Thymus (tissue), 11 donors: ENCODE measurements around the gene OTX2. TPM values are rescaled to one million over a fixed set of nuclear protein-coding genes. Genes with fewer than 3 reads are reported as not detected.

Source experiments
- DNase-seq, 9 donors: peaks; one replicate each; pipeline ENCODE4 v3.0.0-alpha.2; 2013; ENCODE audit warnings: low spot score in 9 of 9, low read depth in 6 of 9, missing footprints in 1 of 9
- H3K27ac ChIP-seq, 2 donors: one replicate each; pipeline ENCODE4 v1.5.1; 2013; ENCODE audit warnings: control low read depth in 1 of 2, low read depth in 1 of 2, low read length in 1 of 2, mild to moderate bottlenecking in 1 of 2, moderate library complexity in 1 of 2
- H3K27me3 ChIP-seq, 2 donors: one replicate each; pipeline ENCODE4 v1.5.1; 2013; ENCODE audit warnings: low read length in 1 of 2; ENCODE audit not compliant: control insufficient read depth in 2 of 2, insufficient read depth in 1 of 2
- H3K36me3 ChIP-seq, 2 donors: one replicate each; pipeline ENCODE4 v1.5.1; 2013; ENCODE audit warnings: low read length in 1 of 2, mild to moderate bottlenecking in 1 of 2, moderate library complexity in 1 of 2; ENCODE audit not compliant: control insufficient read depth in 2 of 2, insufficient read depth in 2 of 2
- H3K4me1 ChIP-seq, 2 donors: one replicate each; pipeline ENCODE4 v1.5.1; 2013; ENCODE audit warnings: low read length in 2 of 2; ENCODE audit not compliant: control insufficient read depth in 2 of 2, insufficient read depth in 2 of 2
- H3K4me3 ChIP-seq, 2 donors: one replicate each; pipeline ENCODE4 v1.5.1; 2013; ENCODE audit warnings: low read length in 2 of 2, control low read depth in 1 of 2, mild to moderate bottlenecking in 1 of 2
- H3K9me3 ChIP-seq, 2 donors: one replicate each; pipeline ENCODE4 v1.5.1; 2013; ENCODE audit warnings: low read length in 1 of 2, mild to moderate bottlenecking in 1 of 2; ENCODE audit not compliant: control insufficient read depth in 2 of 2, insufficient read depth in 1 of 2
- WGBS: extraction: QIAGEN DNeasy Blood & Tissue Kit; methylation state at CpG from one replicate; pipeline ENCODE4 v1.1.7; 2013; 5-methylcytosine and 5-hydroxymethylcytosine counted together
- polyA plus RNA-seq: library from polyadenylated mRNA; stranded (reverse); fragments of 200-250 nt; gene quantifications from one replicate; pipeline ENCODE4 v1.2.3, GENCODE V29; 2013
- total RNA-seq: library from RNA; stranded (reverse); fragments of 120-200 nt; gene quantifications from one replicate; pipeline ENCODE4 v1.2.4, GENCODE V29; 2013
- donor health status: healthy.

OTX2 gene
- total and polyA plus RNA-seq, 2 donors: 0.11 to 0.14 TPM

GRCh38 chr14:56753396-56753795, 56.9 kb downstream of the OTX2 start:
- no peak overlapping the region for H3K4me3 ChIP-seq
- DNase-seq: no peak
- WGBS: 91% methylated on average over 3 of the region's 3 CpGs
- H3K27me3 ChIP-seq: no peaks in the 10 kb centered on the region
- no peak overlapping the region for H3K27ac ChIP-seq
- H3K4me1 ChIP-seq: no peaks in the 10 kb centered on the region
- no peaks in the 10 kb centered on the region for H3K9me3 ChIP-seq
- H3K36me3 ChIP-seq: no peaks in the 10 kb centered on the region

GRCh38 chr14:56752428-56752827, 57.9 kb downstream of the OTX2 start:
- WGBS: 93% methylated on average over 7 of the region's 7 CpGs
- no peak for DNase-seq
- no peaks in the 10 kb centered on the region for H3K27me3 ChIP-seq
- no peaks in the 10 kb centered on the region for H3K36me3 ChIP-seq
- H3K4me3 ChIP-seq: no peak overlapping the region
- H3K27ac ChIP-seq: no peak overlapping the region
- H3K4me1 ChIP-seq: no peaks in the 10 kb centered on the region
- H3K9me3 ChIP-seq: no peaks in the 10 kb centered on the region

- 49% methylated on average over 2 of the region's 2 CpGs for WGBS
- no peaks in the 10 kb centered on the region for H3K4me1 ChIP-seq
- H3K27ac ChIP-seq: no peak overlapping the region
- H3K27me3 ChIP-seq: no peaks in the 10 kb centered on the region
- no peaks in the 10 kb centered on the region for H3K36me3 ChIP-seq
- no peak overlapping the region for H3K4me3 ChIP-seq
- no peak for DNase-seq
- no peaks in the 10 kb centered on the region for H3K9me3 ChIP-seq
Measured at GRCh38 chr14:56751471-56751870, 58.8 kb downstream of the OTX2 start.

Other genes with a start within 250 kb of the OTX2 start
- gene TMEM260, start 230.7 kb downstream of the OTX2 start, total RNA-seq: 16.3 TPM
- gene TMEM260, start 230.7 kb downstream of the OTX2 start, polyA plus RNA-seq: 31.6 TPM